NCI-H748 treated with DMSO at 0.1 percent for 48 hours (cell line): Measurements from ENCODE around the gene PRTFDC1.
"Not testable (repeated sequence)": the region's sequence is repeated elsewhere in the genome, so short reads cannot be mapped to it uniquely, and the experiment has no call there.

Experiments used
- DNase-seq: peaks from one replicate; lab custom pipeline; 2025; lab: John Stamatoyannopoulos, UW

The PRTFDC1 gene

DNA sequence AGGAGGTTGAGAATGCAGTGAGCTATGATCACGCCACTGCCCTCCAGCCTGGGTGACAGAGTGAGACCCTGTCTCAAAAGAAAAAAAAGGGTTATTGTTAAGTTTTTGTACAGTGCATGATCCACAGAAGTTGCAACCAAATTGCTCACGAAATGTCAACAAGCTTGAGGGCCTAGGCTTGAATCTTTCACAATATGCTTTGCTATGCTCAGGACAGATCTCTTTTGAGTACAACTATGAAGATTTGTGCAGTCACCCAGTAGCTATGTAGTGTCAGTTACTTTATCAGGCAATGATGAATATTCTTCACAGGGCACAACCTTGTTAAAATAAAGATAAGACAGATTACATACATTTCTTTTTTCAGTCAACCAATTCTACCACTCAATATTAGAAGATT, 109.2 kb downstream of the PRTFDC1 start:
- DNase-seq = no peak

DNA sequence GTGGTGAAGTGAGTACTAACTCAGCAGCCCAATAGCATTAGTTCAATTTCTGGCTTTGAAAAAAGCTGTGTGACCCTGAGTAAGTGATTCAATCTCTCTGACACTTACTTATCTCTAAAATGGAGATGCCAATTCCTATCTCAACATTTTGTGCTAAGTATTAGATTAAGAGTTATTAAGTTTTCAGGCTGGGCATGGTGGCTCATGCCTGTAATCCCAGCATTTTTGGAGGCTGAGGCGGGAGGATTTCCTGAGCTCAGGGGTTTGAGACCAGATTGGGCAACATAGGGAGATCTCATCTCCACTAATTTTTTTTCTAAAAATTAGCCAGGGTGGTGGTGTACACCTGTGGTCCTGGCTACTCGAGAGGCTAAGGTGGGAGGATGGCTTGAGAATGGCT, 109.5 kb downstream of the PRTFDC1 start:
- DNase-seq = no peak

DNA sequence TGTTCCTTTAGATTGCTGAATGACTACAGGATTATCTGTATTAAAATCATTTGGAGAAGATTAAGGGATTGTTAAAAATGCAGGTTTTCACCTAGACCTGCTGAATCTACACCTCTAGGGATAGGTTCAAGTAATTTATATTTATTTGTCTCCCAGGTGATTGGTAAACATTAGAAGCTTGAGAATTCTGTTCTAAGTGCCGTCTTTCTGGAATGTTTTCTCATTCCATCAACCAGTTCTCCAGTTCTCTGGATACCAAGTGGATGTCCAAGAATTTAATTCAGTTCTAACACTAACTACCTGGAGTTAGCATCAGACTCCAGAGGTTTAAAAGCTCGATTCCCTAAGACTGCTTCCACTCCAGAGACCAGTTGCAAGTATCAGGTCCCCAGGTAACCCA, 110.9 kb downstream of the PRTFDC1 start:
- no peak for DNase-seq

DNA sequence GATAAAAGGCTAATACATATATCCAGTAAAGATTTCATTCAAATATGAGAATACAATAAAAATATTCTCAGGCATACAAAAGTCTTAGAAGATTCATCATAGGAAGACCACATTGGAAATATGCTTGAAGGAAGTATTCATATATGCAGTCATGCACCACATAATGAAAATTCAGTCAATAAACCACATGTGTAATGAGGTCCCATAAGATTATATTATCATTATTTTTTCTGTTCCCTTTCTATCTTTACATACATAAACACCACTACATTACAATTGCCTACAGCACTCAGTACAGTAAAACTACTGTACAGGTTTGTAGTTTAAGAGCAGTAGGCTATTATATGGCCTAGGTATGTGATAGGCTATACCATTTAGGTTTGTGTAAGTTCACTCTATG, 111.6 kb downstream of the PRTFDC1 start:
- DNase-seq = no peak

DNA sequence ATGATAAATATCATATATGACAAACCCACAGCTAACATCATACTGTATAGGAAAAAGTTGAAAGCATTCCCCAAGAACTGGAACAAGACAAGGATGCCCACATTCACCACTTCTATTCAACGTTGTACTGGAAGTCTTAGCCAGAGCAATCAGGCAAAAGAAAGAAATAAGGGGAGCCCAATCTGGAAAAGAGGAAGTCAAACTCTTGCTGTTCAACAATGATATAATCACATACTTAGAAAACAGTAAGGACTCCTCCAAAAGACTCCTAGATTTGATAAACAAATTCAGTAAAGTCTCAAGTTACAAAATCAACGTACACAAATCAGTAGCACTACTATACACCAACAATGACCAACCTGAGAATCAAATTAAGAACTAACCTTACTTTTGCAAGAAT, 114.6 kb downstream of the PRTFDC1 start:
- DNase-seq = not testable (repeated sequence)

DNA sequence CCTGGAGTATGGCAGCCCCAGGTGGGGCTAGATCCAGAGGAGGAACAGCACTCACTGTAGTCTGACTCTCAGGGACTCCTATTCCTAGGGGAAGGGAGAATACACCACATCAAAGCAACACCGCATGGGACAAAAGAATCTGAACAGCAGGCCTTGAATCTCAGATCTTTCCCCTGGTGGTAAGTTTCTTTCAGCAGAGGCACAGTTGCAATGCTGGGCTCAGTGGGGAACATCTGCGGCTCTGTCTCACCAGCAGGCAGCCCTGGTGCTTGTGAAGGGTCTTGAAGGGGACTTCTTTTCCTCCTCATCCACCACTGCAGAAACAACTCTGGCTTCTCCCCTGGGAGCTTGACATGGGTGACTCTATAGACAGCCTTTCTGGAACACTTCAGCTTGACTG, 117.5 kb downstream of the PRTFDC1 start:
- DNase-seq = no peak

DNA sequence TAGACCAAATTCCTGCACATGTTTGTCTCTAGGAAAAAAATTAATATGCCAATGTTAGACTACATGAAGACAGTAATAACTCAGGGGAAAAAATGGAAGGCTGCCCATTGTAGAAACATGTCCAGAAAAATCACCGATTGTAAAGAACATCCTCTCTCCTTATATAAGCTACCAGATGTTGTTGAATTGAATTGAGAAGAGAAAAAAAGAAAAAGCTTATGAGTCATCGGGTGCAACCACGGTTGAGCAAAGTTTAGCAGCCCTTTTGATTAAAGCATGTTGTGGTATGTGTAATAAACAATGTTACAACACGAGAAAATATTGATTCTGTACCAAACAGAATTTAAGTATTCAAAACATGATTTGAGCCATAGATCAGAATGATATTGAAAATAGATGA, 126.4 kb downstream of the PRTFDC1 start:
- no peak for DNase-seq

DNA sequence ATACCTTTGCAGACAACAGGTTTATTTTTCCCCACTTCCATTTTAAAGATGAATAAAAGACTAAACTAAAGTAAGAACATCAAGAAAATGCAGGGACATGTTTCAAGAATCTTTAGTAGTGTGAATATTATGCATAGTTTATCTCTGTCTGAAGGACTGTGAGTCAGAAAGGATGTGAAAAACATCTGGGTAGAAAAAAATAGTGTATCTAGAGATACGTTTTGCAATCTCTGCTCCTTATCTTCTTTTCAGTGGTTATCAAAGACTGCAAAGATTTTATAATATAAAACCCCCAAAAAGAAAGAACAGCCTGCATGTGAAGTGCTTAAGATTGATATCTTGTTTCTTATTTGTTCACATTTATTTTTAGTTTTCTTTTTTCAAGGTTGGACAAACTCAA, 126.9 kb downstream of the PRTFDC1 start:
- no peak for DNase-seq

DNA sequence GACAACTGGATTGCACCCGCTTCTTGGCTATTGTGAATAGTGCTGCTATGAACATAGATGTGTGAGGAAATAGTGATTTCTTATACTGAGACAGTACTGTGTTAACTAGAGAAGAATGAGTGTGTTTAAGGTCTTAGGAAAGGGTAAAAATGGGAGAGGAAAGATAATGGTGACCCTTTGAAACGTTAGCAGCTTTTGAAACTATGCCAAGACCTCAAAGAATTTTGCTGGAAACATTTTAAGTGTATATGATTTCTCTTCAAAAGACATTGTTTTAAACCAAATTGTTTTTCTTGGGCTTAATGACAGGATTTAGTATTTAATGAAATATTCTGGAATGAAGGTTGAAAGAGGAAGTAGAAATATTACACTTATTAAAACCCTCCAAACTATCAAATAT, 127.9 kb downstream of the PRTFDC1 start:
- DNase-seq = no peak

DNA sequence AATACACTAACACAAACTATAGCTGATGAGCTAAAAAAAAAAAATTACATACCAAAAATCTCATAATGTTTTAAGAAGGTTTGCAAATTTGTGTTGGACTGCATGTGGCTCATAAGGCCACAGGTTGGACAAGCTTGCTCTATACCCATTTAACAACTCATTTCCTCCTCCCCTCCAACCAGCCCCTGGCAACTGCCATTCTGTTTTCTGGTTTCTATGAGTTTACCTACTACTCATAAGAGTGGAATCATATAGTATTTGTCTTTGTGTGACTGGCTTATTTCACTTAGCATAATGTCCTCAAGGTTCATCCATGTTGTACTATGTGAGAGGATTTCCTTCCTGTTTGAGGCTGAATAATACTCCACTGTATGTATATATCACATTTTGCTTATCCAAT, 128.3 kb downstream of the PRTFDC1 start:
- DNase-seq = no peak

DNA sequence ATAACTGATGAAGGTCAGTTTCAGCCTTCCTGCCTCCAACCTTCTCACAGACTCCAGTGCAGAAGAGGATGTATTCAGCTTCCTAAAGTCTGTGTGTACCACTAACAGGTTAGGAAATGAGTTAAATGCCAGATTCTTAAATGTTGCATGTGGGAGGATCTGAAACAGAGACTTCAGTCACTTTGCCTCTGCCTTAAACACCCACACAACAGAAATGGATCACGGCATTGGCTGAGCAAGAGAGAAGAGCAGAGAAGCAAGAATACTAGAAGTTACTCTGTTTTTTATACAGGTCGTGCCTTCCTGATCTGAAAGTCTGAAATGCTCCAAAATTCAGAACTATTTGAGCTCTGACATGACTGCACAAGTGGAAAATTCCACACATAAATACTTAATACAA, 129.8 kb downstream of the PRTFDC1 start:
- no peak for DNase-seq

DNA sequence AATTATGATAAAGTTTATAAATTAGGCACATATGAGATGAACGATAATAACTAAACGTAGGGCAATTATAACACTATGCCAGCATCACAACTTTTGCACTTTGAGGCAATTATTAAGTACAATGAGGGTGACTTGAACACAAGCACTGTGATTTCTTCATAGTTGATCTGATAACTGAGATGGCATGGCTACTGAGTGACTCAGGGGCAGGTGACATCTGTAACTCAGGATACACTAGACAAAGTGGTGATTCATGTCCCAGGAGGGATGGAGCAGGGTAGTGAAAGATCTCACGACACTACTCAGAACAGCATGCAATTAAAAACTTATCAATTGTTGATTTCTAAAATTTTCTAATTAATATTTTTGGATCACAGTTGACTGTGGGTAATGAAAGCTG, 130.4 kb downstream of the PRTFDC1 start:
- no peak for DNase-seq

DNA sequence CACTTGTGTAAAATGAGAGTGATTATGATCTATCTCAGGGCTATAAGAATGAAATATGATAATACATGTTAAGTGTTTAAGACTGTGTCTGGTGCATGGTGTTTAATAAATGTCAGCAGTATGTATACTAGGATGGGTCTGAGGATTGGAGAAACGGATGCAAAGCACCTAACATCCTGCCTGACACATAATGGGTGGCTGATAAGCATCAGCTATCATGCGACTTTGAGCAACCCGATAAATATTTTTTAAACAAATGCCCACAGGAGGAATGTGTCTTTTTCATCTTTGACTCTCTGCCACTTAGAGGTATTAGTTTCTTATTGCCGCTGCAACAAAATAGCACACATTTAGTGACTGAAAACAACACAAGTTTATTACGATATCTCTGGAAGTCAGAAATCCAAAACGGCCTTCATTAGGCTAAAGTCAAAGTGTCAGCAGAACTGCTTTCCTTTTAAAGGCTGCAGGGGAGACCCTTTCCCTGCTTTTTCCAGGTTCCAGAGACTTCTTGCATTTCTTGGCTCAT, 135.5 kb downstream of the PRTFDC1 start:
- DNase-seq = no peak

DNA sequence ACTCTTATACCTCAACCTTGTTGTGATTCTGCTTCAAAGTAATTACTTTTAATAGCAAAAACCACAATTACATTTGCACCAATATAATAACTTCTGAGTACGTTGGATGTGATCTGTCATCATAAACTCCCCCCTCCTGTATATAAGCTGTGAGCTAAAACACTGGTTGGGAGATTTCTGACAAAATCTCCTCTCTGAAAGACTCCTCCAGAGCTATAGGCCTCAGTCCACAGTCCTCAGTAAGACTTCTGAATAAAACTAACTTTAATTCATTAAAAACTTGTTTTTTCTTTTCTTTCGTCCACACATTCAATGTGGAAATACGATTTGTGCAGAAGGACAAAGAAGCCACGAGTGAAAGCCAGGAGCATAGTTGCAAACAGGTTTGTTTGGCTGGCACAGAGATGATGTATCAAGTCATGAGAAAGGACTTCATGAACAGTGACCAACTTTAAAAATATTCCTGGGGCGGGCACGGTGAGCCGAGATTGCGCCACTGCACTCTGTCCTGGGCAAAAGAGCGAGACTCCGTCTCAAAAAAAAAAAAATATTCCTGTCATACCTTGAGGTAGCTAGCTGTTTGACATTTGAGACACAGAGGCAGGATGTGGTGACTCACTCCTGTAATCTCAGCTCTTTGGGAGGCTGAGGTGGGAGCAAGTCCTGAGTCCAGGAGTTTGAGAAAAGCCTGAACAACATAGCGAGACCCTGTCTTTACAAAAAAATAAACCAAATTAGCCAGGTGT, 137.7 kb downstream of the PRTFDC1 start:
- no peak for DNase-seq

DNA sequence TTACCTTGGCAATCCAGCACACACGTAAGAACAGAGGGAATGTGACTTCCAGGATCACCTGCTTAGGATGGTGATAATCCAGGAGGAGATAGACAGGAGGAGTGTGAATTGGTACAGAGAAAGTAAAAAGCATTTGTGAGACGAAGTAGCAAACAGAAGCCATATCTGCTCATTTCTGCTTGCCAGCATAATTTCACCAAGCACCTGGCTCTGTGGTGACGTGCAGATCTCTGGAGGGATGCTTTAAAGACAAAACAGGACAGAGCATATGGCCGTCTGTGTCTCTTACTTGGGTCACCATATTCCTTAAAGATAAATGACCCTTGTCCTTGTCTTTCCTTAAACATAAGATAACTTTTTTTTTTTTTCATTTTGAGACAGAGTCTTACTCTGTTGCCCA, 138.6 kb downstream of the PRTFDC1 start:
- DNase-seq = no peak

DNA sequence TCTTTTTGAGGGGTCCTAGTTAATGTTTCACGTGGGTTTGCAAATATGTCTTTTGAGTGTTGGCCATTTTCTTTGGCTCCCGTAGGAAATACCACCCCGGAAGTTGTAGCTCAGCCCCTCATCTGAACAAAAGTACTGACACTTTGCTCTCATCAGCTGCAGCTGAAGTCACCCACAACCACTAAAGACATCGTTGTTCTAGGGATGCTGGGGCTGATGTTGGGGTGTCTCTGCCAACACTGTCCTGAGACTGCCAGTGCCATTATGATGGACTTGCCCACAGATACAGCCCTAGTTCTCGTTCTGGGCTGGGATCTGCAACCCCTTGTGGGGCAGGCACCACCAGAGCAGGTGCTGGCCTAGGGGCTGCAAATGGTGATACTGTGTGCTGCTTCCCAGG, 146.1 kb downstream of the PRTFDC1 start:
- no peak for DNase-seq

DNA sequence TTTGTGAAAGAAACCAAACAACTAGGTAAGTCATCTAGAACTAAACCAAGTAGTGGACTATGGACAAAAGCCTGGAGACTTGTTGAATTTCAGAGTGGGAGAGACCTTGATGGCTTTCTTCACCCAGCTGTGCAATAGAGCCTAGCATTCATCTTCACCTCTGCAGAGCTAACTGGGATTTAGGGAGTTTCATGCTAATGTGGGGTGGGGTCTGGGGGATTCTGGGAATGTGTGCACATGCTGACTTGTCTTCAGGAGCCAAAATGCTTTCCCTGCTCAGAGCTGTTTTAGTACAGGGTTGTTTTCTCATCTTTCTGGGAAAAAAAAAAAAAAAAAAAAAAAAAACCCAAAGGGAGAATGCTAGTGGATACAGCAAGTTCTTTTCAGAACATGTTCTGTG, 147.4 kb downstream of the PRTFDC1 start:
- DNase-seq = no peak

DNA sequence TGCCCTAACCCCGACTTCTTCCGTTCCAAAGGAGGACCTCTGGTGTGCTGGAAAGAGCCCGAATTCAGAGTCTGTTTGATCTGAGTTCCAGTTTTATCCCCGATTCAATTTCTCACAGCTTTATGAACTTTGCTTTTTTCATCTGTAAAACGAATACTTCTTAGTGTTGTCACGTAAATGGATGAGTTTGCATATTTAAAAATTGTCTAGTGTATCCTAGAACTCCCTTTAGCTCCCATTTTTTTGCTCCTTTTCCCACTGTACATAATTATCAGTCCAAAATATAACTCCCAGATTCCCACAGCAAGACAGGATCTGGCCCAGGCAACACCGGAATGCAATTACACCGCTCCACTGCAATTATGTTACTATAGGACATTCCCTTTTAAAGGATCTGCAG, 148.0 kb downstream of the PRTFDC1 start:
- no peak for DNase-seq

DNA sequence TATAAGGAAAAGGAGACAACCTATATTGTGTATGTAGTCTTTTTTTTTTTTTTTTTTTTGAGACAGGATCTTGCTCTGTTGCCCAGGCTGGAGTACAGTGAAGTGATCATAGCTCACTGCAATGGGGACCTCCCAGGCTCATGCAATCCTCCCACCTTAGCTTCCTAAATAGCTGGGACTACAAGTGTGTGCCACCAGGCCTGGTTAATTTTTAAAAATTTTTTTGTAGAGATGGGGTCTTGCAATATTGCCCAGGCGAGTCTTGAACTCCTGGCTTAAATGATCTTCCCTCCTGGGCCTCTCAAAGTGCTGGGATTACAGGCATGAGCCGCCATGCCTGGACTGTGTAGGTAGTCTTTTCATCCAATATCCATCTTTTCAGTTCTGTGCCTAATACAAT, 150.0 kb downstream of the PRTFDC1 start:
- DNase-seq = no peak

DNA sequence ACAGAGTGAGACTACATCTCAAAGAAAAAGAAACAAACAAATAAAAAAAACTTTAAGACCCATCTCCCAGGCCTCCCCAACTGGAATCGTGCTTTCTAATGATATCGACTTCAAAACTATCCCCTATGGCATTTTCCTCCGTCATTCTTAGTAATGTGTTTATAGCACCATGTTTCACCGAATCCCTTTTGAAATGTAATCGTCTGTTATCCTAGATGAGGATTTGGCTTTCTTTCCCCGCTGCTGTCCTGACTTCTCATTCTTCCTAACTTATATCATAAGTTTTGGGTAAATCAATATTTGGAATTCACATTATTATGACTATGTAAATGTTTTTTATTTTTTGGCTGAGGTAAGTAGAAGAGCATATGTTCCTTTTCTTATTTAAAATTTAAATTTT, 151.5 kb downstream of the PRTFDC1 start:
- no peak for DNase-seq
